H9 (cell line): ENCODE measurements around the gene MLST8. TPM values are rescaled to one million over a fixed set of nuclear protein-coding genes. Genes with fewer than 3 reads are reported as not detected.

Experiments
- DNase-seq: peaks from one replicate; pipeline ENCODE4 v3.0.0-alpha.2; 2017
- H2AFZ ChIP-seq: one replicate; pipeline ENCODE4 v1.6.1; 2013; ENCODE audit warnings: mild to moderate bottlenecking, low read length, control low read depth, moderate library complexity
- H2AK5ac ChIP-seq: 2 replicates; pipeline ENCODE4 v1.6.1; 2013; ENCODE audit warnings: low read length, control low read depth, mixed read lengths; ENCODE audit not compliant: insufficient read length
- H2BK120ac ChIP-seq: one replicate; pipeline ENCODE4 v1.6.1; 2013; ENCODE audit warnings: low read depth, mild to moderate bottlenecking, low read length, control low read depth, inconsistent platforms; ENCODE audit not compliant: poor library complexity, severe bottlenecking
- H2BK12ac ChIP-seq: 2 replicates; pipeline ENCODE4 v1.6.1; 2013; ENCODE audit warnings: low read length, control low read depth, mixed read lengths, low read depth; ENCODE audit not compliant: insufficient read length
- H2BK15ac ChIP-seq: 2 replicates; pipeline ENCODE4 v1.6.1; 2013; ENCODE audit warnings: low read depth, low read length, control low read depth
- H2BK20ac ChIP-seq: one replicate; pipeline ENCODE4 v1.6.1; 2013; ENCODE audit warnings: low read depth, mild to moderate bottlenecking, low read length, control low read depth, inconsistent platforms; ENCODE audit not compliant: poor library complexity, severe bottlenecking
- H2BK5ac ChIP-seq: 2 replicates; pipeline ENCODE4 v1.6.1; 2013; ENCODE audit warnings: low read length, control low read depth, mixed read lengths; ENCODE audit not compliant: insufficient read length
- H3K14ac ChIP-seq: 2 replicates; pipeline ENCODE4 v1.6.1; 2013; ENCODE audit warnings: low read length, control low read depth; ENCODE audit not compliant: insufficient read depth
- H3K18ac ChIP-seq: 2 replicates; pipeline ENCODE4 v1.6.1; 2013; ENCODE audit warnings: low read depth, mild to moderate bottlenecking, mixed read lengths, low read length, control low read depth; ENCODE audit not compliant: insufficient read length
- H3K23ac ChIP-seq: 2 replicates; pipeline ENCODE4 v1.6.1; 2013; ENCODE audit warnings: low read length, control low read depth, mixed read lengths, low read depth; ENCODE audit not compliant: insufficient read length
- H3K23me2 ChIP-seq: 2 replicates; pipeline ENCODE4 v1.6.1; 2013; ENCODE audit warnings: low read depth, mild to moderate bottlenecking, mixed read lengths, low read length, control low read depth; ENCODE audit not compliant: insufficient read length, poor library complexity, severe bottlenecking
- H3K27ac ChIP-seq: 2 replicates; pipeline ENCODE4 v1.5.1; 2013; ENCODE audit warnings: low read length, control low read depth, mixed read lengths, low read depth; ENCODE audit not compliant: insufficient read length
- H3K27me3 ChIP-seq: 2 replicates; pipeline ENCODE4 v1.6.1; 2013; ENCODE audit warnings: low read length, control low read depth, inconsistent platforms; ENCODE audit not compliant: insufficient read depth
- H3K4ac ChIP-seq: 2 replicates; pipeline ENCODE4 v1.6.1; 2013; ENCODE audit warnings: low read depth, mild to moderate bottlenecking, control low read depth, inconsistent platforms, low read length, moderate library complexity
- H3K4me1 ChIP-seq: 2 replicates; pipeline ENCODE4 v1.6.1; 2013; ENCODE audit warnings: low read length, control low read depth, inconsistent platforms; ENCODE audit not compliant: insufficient read depth
- H3K4me2 ChIP-seq: 2 replicates; pipeline ENCODE4 v1.6.1; 2013; ENCODE audit warnings: low read length, control low read depth, mixed read lengths; ENCODE audit not compliant: insufficient read length, insufficient read depth
- H3K56ac ChIP-seq: 2 replicates; pipeline ENCODE4 v1.6.1; 2013; ENCODE audit warnings: low read depth, mild to moderate bottlenecking, mixed read lengths, low read length, control low read depth; ENCODE audit not compliant: insufficient read length
- H3K79me1 ChIP-seq: 2 replicates; pipeline ENCODE4 v1.6.1; 2013; ENCODE audit warnings: low read depth, mild to moderate bottlenecking, moderate library complexity, low read length, control low read depth, inconsistent platforms; ENCODE audit not compliant: insufficient read depth, poor library complexity, severe bottlenecking
- H3K79me2 ChIP-seq: 2 replicates; pipeline ENCODE4 v1.6.1; 2013; ENCODE audit warnings: low read length, control low read depth, inconsistent platforms; ENCODE audit not compliant: insufficient read depth
- H3K9ac ChIP-seq: 2 replicates; pipeline ENCODE4 v1.6.1; 2013; ENCODE audit warnings: low read length, control low read depth, mixed read lengths; ENCODE audit not compliant: insufficient read length; ENCODE audit errors: extremely low read depth
- H3K9me3 ChIP-seq: one replicate; pipeline ENCODE4 v1.6.1; 2013; ENCODE audit warnings: low read depth, low read length, inconsistent platforms; ENCODE audit not compliant: control insufficient read depth
- H3T11ph ChIP-seq: one replicate; pipeline ENCODE4 v1.6.1; 2013; ENCODE audit warnings: mild to moderate bottlenecking, low read length, control low read depth, inconsistent platforms
- H4K20me1 ChIP-seq: one replicate; pipeline ENCODE4 v1.6.1; 2013; ENCODE audit not compliant: control insufficient read depth, insufficient read length, insufficient read depth
- H4K5ac ChIP-seq: 2 replicates; pipeline ENCODE4 v1.6.1; 2013; ENCODE audit warnings: low read depth, mild to moderate bottlenecking, mixed read lengths, low read length, control low read depth; ENCODE audit not compliant: insufficient read length
- H4K8ac ChIP-seq: replicated peaks from 2 replicates; pipeline ENCODE4 v1.6.1; 2013; ENCODE audit warnings: low read length, control low read depth, mixed read lengths, low read depth; ENCODE audit not compliant: insufficient read length
- H4K91ac ChIP-seq: 2 replicates; pipeline ENCODE4 v1.6.1; 2013; ENCODE audit warnings: low read depth, mild to moderate bottlenecking, moderate library complexity, mixed read lengths, low read length, control low read depth; ENCODE audit not compliant: insufficient read length
- H3K27ac Mint-ChIP-seq, 3 experiments: 2 replicates in 2 of 3; 3 replicates in 1 of 3; pipeline ENCODE4 v1.8.0; 2020 to 2021; ENCODE audit warnings: mixed read lengths in 3 of 3, mild to moderate bottlenecking in 1 of 3, moderate library complexity in 1 of 3
- H3K27me3 Mint-ChIP-seq: 2 replicates; pipeline ENCODE4 v1.8.0; 2021; ENCODE audit warnings: low read depth, mild to moderate bottlenecking, moderate library complexity, mixed read lengths
- H3K36me3 Mint-ChIP-seq, 3 experiments: 2 replicates in 2 of 3; 3 replicates in 1 of 3; pipeline ENCODE4 v1.8.0; 2020 to 2021; ENCODE audit warnings: low read depth in 3 of 3, mixed read lengths in 3 of 3; ENCODE audit not compliant: insufficient read depth in 1 of 3
- H3K4me1 Mint-ChIP-seq, 2 experiments: 2 replicates each; pipeline ENCODE4 v1.8.0; 2020; ENCODE audit warnings: mixed read lengths in 2 of 2
- H3K4me3 Mint-ChIP-seq, 2 experiments: 2 replicates in 1 of 2; 3 replicates in 1 of 2; pipeline ENCODE4 v1.8.0; 2020 to 2021; ENCODE audit warnings: mild to moderate bottlenecking in 2 of 2, mixed read lengths in 2 of 2, moderate library complexity in 1 of 2
- H3K9me3 Mint-ChIP-seq, 2 experiments: 2 replicates in 1 of 2; 3 replicates in 1 of 2; pipeline ENCODE4 v1.8.0; 2020; ENCODE audit warnings: mild to moderate bottlenecking in 2 of 2, mixed read lengths in 2 of 2, moderate library complexity in 1 of 2
- WGBS: extraction: QIAGEN DNeasy Blood & Tissue Kit; methylation state at CpG from one replicate; pipeline ENCODE4 v1.1.7; 2013; ENCODE audit warnings: missing lambda C conversion rate, low lambda C conversion rate, mixed read lengths; ENCODE audit not compliant: insufficient read length; ENCODE audit errors: extremely low coverage; 5-methylcytosine and 5-hydroxymethylcytosine counted together
- total RNA-seq: library from RNA; stranded (reverse); gene quantifications from 2 replicates; pipeline ENCODE4 v1.2.1, GENCODE V29; 2021
- TF ChIP-seq, protein P1 (sequence below): fragments of 200-600 bp; sonication (generic); conservative IDR thresholded peaks from 3 replicates; pipeline ENCODE4 v1.8.0; 2021; ENCODE audit warnings: antibody characterized with exemption, mild to moderate bottlenecking

The MLST8 gene
- total RNA-seq, 1 experiment from 2014 or later = 74.5 TPM

GRCh38 chr16:2177101-2177500 is 28.2 kb upstream of the MLST8 start:
- no peaks in the 10 kb centered on the region for H3K9me3 ChIP-seq
- no peak overlapping the region for H4K91ac ChIP-seq
- TF ChIP-seq, protein P1, sequence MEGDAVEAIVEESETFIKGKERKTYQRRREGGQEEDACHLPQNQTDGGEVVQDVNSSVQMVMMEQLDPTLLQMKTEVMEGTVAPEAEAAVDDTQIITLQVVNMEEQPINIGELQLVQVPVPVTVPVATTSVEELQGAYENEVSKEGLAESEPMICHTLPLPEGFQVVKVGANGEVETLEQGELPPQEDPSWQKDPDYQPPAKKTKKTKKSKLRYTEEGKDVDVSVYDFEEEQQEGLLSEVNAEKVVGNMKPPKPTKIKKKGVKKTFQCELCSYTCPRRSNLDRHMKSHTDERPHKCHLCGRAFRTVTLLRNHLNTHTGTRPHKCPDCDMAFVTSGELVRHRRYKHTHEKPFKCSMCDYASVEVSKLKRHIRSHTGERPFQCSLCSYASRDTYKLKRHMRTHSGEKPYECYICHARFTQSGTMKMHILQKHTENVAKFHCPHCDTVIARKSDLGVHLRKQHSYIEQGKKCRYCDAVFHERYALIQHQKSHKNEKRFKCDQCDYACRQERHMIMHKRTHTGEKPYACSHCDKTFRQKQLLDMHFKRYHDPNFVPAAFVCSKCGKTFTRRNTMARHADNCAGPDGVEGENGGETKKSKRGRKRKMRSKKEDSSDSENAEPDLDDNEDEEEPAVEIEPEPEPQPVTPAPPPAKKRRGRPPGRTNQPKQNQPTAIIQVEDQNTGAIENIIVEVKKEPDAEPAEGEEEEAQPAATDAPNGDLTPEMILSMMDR = no peak
- WGBS = no CpG with 5 or more reads among the region's 18 CpGs
- H3K23ac ChIP-seq = no peak overlapping the region
- H3K56ac ChIP-seq = no peak overlapping the region
- no peak overlapping the region for H2AK5ac ChIP-seq
- H3T11ph ChIP-seq = no peak overlapping the region
- H3K4me1 Mint-ChIP-seq = peaks cover 3 to 4% of the 10 kb centered on the region in 2 experiments
- no peaks in the 10 kb centered on the region for H3K9me3 Mint-ChIP-seq
- H3K4me1 ChIP-seq = no peaks in the 10 kb centered on the region
- no peak overlapping the region for H2BK5ac ChIP-seq
- no peaks in the 10 kb centered on the region for H3K27me3 ChIP-seq
- H2BK15ac ChIP-seq = no peak overlapping the region; the same call in 1 of the 2 replicates
- H3K4me2 ChIP-seq = no peak overlapping the region
- H2BK12ac ChIP-seq = no peak overlapping the region
- no peak overlapping the region for H4K8ac ChIP-seq
- no peak overlapping the region for H3K4ac ChIP-seq
- no peaks in the 10 kb centered on the region for H4K20me1 ChIP-seq
- peaks cover 11 to 40% (median 37%) of the 10 kb centered on the region in 3 experiments for H3K36me3 Mint-ChIP-seq
- 0 out of 7 replicates have a peak overlapping the region, but pooled peaks of 1 of the 3 experiments have one; percentile 65 for H3K27ac Mint-ChIP-seq
- peaks cover 4% of the 10 kb centered on the region for H3K23me2 ChIP-seq
- H3K18ac ChIP-seq = no peak overlapping the region
- no peak overlapping the region for H3K9ac ChIP-seq
- H2BK120ac ChIP-seq = no peak overlapping the region
- H3K79me1 ChIP-seq = no peaks in the 10 kb centered on the region
- no peaks in the 10 kb centered on the region for H3K27me3 Mint-ChIP-seq
- H4K5ac ChIP-seq = no peak overlapping the region
- H2AFZ ChIP-seq = no peak overlapping the region
- H3K4me3 Mint-ChIP-seq = peak overlapping the region in 1 of 2 experiments; percentile 40; a peak in 1 of 5 replicates
- no peak overlapping the region for H3K14ac ChIP-seq
- no peak overlapping the region for H3K27ac ChIP-seq
- H3K79me2 ChIP-seq = no peaks in the 10 kb centered on the region
- H2BK20ac ChIP-seq = no peak overlapping the region
- DNase-seq = no peak
